CD14-positive monocyte (primary cell): ENCODE results near the gene SMYD3. TPM values are rescaled to one million over a fixed set of nuclear protein-coding genes. Genes with fewer than 3 reads are reported as not detected.

Experiments
- DNase-seq, 3 donors: peaks; one replicate each; pipeline ENCODE4 v3.0.0-alpha.2; 2011 to 2022
- H2AFZ ChIP-seq: 2 replicates; pipeline ENCODE4 v1.6.0; 2012; ENCODE audit warnings: mild to moderate bottlenecking, low read depth, low read length, inconsistent platforms; ENCODE audit not compliant: insufficient read depth, poor library complexity, severe bottlenecking
- H3K27ac ChIP-seq, 2 donors: 1 replicate in 1 of 2; 2 replicates in 1 of 2; pipeline ENCODE4 v1.5.1; 2012 to 2013; ENCODE audit warnings: low read length in 2 of 2, control low read depth in 1 of 2, inconsistent platforms in 1 of 2, low read depth in 1 of 2, mild to moderate bottlenecking in 1 of 2
- H3K27me3 ChIP-seq, 2 donors: one replicate each; pipeline versions ENCODE4 v1.6.0 to v1.6.1; 2011 to 2013; ENCODE audit warnings: low read length in 2 of 2; ENCODE audit not compliant: control insufficient read depth in 2 of 2, insufficient read depth in 2 of 2
- H3K36me3 ChIP-seq, 2 donors: replicated peaks in 1 of 2; 1 replicate in 1 of 2; 2 replicates in 1 of 2; pipeline versions ENCODE4 v1.5.1 to v1.6.1; 2012 to 2013; ENCODE audit warnings: low read length in 2 of 2, control low read depth in 1 of 2, inconsistent platforms in 1 of 2, mild to moderate bottlenecking in 1 of 2; ENCODE audit not compliant: insufficient read depth in 2 of 2, control insufficient read depth in 1 of 2
- H3K4me1 ChIP-seq, 2 donors: 1 replicate in 1 of 2; 2 replicates in 1 of 2; pipeline versions ENCODE4 v1.5.1 to v1.6.1; 2012 to 2013; ENCODE audit warnings: low read length in 2 of 2, control low read depth in 1 of 2, inconsistent platforms in 1 of 2, mild to moderate bottlenecking in 1 of 2, moderate library complexity in 1 of 2; ENCODE audit not compliant: insufficient read depth in 2 of 2, control insufficient read depth in 1 of 2
- H3K4me2 ChIP-seq: replicated peaks from 2 replicates; pipeline ENCODE3; 2012; ENCODE audit warnings: low read length, moderate library complexity, mild to moderate bottlenecking; ENCODE audit not compliant: poor library complexity, severe bottlenecking; ENCODE audit errors: extremely low read depth
- H3K4me3 ChIP-seq, 3 experiments: fragments of 200-600 bp in 1 of 3; sonication (generic) in 1 of 3; replicated peaks in 1 of 3; 1 replicate in 2 of 3; 2 replicates in 1 of 3; pipeline ENCODE4 v1.5.1; 2011 to 2013; ENCODE audit warnings: low read length in 3 of 3, mild to moderate bottlenecking in 3 of 3, control low read depth in 2 of 3, low read depth in 2 of 3, inconsistent platforms in 1 of 3, moderate library complexity in 1 of 3
- H3K79me2 ChIP-seq: 2 replicates; pipeline ENCODE4 v1.6.0; 2012; ENCODE audit warnings: mild to moderate bottlenecking, control low read depth, inconsistent platforms, low read length, moderate library complexity; ENCODE audit not compliant: insufficient read depth
- H3K9ac ChIP-seq: 2 replicates; pipeline ENCODE4 v1.6.0; 2017; ENCODE audit warnings: low read length, mild to moderate bottlenecking; ENCODE audit not compliant: insufficient read depth, poor library complexity, severe bottlenecking
- H3K9me3 ChIP-seq, 2 donors: replicated peaks in 1 of 2; 1 replicate in 1 of 2; 2 replicates in 1 of 2; pipeline versions ENCODE4 v1.5.1 to v1.6.1; 2012 to 2013; ENCODE audit warnings: low read length in 2 of 2, control low read depth in 1 of 2; ENCODE audit not compliant: control insufficient read depth in 1 of 2, insufficient read depth in 1 of 2
- H4K20me1 ChIP-seq: 2 replicates; pipeline ENCODE4 v1.6.0; 2012; ENCODE audit warnings: mild to moderate bottlenecking, low read length, control low read depth, moderate library complexity; ENCODE audit not compliant: insufficient read depth
- H3K27ac Mint-ChIP-seq, 7 donors: one replicate each; pipeline ENCODE4 v1.8.0; 2020; ENCODE audit warnings: mild to moderate bottlenecking in 7 of 7, mixed read lengths in 7 of 7, moderate library complexity in 6 of 7, inconsistent platforms in 2 of 7
- H3K27me3 Mint-ChIP-seq, 3 donors: one replicate each; pipeline ENCODE4 v1.8.0; 2021 to 2022; ENCODE audit warnings: low read depth in 3 of 3, mild to moderate bottlenecking in 3 of 3, mixed read lengths in 3 of 3, moderate library complexity in 3 of 3, inconsistent platforms in 1 of 3
- H3K36me3 Mint-ChIP-seq, 2 donors: one replicate each; pipeline ENCODE4 v1.8.0; 2020; ENCODE audit warnings: mixed read lengths in 2 of 2, inconsistent platforms in 1 of 2, mild to moderate bottlenecking in 1 of 2
- H3K4me1 Mint-ChIP-seq: one replicate; pipeline ENCODE4 v1.8.0; 2020; ENCODE audit warnings: mild to moderate bottlenecking, mixed read lengths
- H3K4me3 Mint-ChIP-seq, 2 donors: one replicate each; pipeline ENCODE4 v1.8.0; 2020; ENCODE audit warnings: mild to moderate bottlenecking in 2 of 2, mixed read lengths in 2 of 2, moderate library complexity in 1 of 2
- H3K9me3 Mint-ChIP-seq, 7 donors: one replicate each; pipeline ENCODE4 v1.8.0; 2020 to 2022; ENCODE audit warnings: mixed read lengths in 7 of 7, mild to moderate bottlenecking in 6 of 7, moderate library complexity in 6 of 7, inconsistent platforms in 2 of 7
- CTCF ChIP-seq: fragments of 200-600 bp; IDR thresholded peaks from one replicate; pipeline ENCODE4 v1.8.0; 2022; ENCODE audit warnings: antibody characterized with exemption, mild to moderate bottlenecking
- WGBS: methylation state at CpG from one replicate; pipeline ENCODE4 v1.1.5; 2013; ENCODE audit warnings: missing lambda C conversion rate; ENCODE audit not compliant: insufficient coverage; 5-methylcytosine and 5-hydroxymethylcytosine counted together
- intact Hi-C, 2 donors: fragments of 100-400 bp; cut with micrococcal nuclease; formaldehyde crosslinking; loops; one replicate each; pipeline versions ENCODE4 v1.15.0 to v1.15.1; 2023
- polyA plus RNA-seq, 3 donors: library from polyadenylated mRNA; depleted of rRNA in 1 of 3; unstranded in 2 of 3; stranded (reverse) in 1 of 3; fragments of 300-500 nt in 2 of 3; fragments of >200 nt in 1 of 3; fragmentation: Illumina TruSeq in 2 of 3; gene quantifications; 1 replicate in 2 of 3; 2 replicates in 1 of 3; pipeline ENCODE4 v1.2.3, GENCODE V29; 2012 to 2021

SMYD3 gene
- polyA plus RNA-seq, 3 donors: 2.7 to 8.4 (median 4.0) TPM

- H3K4me1 Mint-ChIP-seq: no peaks in the 10 kb centered on the region
- Histone ChIP-seq H3K27me3 (no peaks in the 10 kb centered on the region), H3K4me3 (no peak overlapping the region), H3K4me1 (no peaks in the 10 kb centered on the region), H3K9ac (no peak overlapping the region), H4K20me1 (no peaks in the 10 kb centered on the region), H3K4me2 (no peak overlapping the region), H3K27ac (no peak overlapping the region), H3K36me3 (no peaks in the 10 kb centered on the region), H3K79me2 (no peaks in the 10 kb centered on the region), H3K9me3 (no peaks in the 10 kb centered on the region), H2AFZ (no peak overlapping the region)
- WGBS: no CpG with 5 or more reads among the region's 4 CpGs
- peaks cover 0 to 3% (median 0%) of the 10 kb centered on the region in 3 donors for H3K27me3 Mint-ChIP-seq
- H3K36me3 Mint-ChIP-seq: no peaks in the 10 kb centered on the region
- H3K4me3 Mint-ChIP-seq: no peak overlapping the region
- no peaks in the 10 kb centered on the region for H3K9me3 Mint-ChIP-seq
- TF ChIP-seq CTCF: no peak
- intact Hi-C loops: no loop called here
- H3K27ac Mint-ChIP-seq: no peak overlapping the region
- DNase-seq: no peak
These were observed 631.4 kb downstream of the SMYD3 start for GRCh38 chr1:245875581-245876261.

GRCh38 chr1:245874942-245875580 is 632.0 kb downstream of the SMYD3 start:
- no peaks in the 10 kb centered on the region for H3K4me1 Mint-ChIP-seq
- H3K27me3 Mint-ChIP-seq: peaks cover 0 to 3% (median 0%) of the 10 kb centered on the region in 3 donors
- Histone ChIP-seq H2AFZ (no peak overlapping the region), H3K27ac (no peak overlapping the region), H3K4me2 (no peak overlapping the region), H3K79me2 (no peaks in the 10 kb centered on the region), H4K20me1 (no peaks in the 10 kb centered on the region), H3K4me3 (no peak overlapping the region), H3K4me1 (no peaks in the 10 kb centered on the region), H3K36me3 (no peaks in the 10 kb centered on the region), H3K9me3 (no peaks in the 10 kb centered on the region), H3K27me3 (no peaks in the 10 kb centered on the region), H3K9ac (no peak overlapping the region)
- intact Hi-C loops: no loop called here
- no peaks in the 10 kb centered on the region for H3K36me3 Mint-ChIP-seq
- no peak for DNase-seq
- WGBS: 60% methylated on average over 7 of the region's 12 CpGs
- H3K9me3 Mint-ChIP-seq: no peaks in the 10 kb centered on the region
- no peak for TF ChIP-seq CTCF
- H3K27ac Mint-ChIP-seq: no peak overlapping the region
- H3K4me3 Mint-ChIP-seq: no peak overlapping the region
